Measurements from ENCODE around the gene PRR36.

GRCh38 chr19:7833225-7834099 lies 40.7 kb downstream of the PRR36 start:
- no peak for TF ChIP-seq POLR2A (IDR thresholded peaks at IDR 0.05)
- no peak for TF ChIP-seq CTCF (IDR thresholded peaks at IDR 0.05)

All from adrenal gland (tissue), 5 donors.